H1 (cell line): ENCODE data around the gene LENG9. TPM values are rescaled to one million over a fixed set of nuclear protein-coding genes. Genes with fewer than 3 reads are reported as not detected.

ENCODE experiments used
- BACH1 ChIP-seq: IDR thresholded peaks from 2 replicates; pipeline ENCODE4 v1.6.1; 2012; ENCODE audit warnings: low read length, improper control_type of control experiment
- BRCA1 ChIP-seq: IDR thresholded peaks from 2 replicates; pipeline ENCODE4 v1.6.1; 2012; ENCODE audit warnings: low read depth, low read length, improper control_type of control experiment
- CREB1 ChIP-seq: IDR thresholded peaks from 2 replicates; pipeline ENCODE4 v1.6.1; 2012; ENCODE audit warnings: inconsistent platforms
- EGR1 ChIP-seq: IDR thresholded peaks from 2 replicates; pipeline ENCODE4 v1.6.1; 2011; ENCODE audit warnings: low read depth, low read length, borderline replicate concordance
- JUND ChIP-seq: IDR thresholded peaks from 2 replicates; pipeline ENCODE4 v1.6.1; 2011; ENCODE audit warnings: mild to moderate bottlenecking, improper control_type of control experiment, low read length
- NANOG ChIP-seq: IDR thresholded peaks from 2 replicates; pipeline ENCODE4 v1.6.1; 2011; ENCODE audit warnings: low read length, low read depth, mild to moderate bottlenecking, inconsistent platforms; ENCODE audit not compliant: insufficient read depth, poor library complexity, severe bottlenecking
- NRF1 ChIP-seq: IDR thresholded peaks from 2 replicates; pipeline ENCODE4 v1.6.1; 2011; ENCODE audit warnings: mild to moderate bottlenecking, low read depth, low read length, improper control_type of control experiment
- RFX5 ChIP-seq: IDR thresholded peaks from 2 replicates; pipeline ENCODE4 v1.6.1; 2011; ENCODE audit warnings: low read depth, low read length, improper control_type of control experiment, borderline replicate concordance
- SIN3A ChIP-seq, 2 experiments: IDR thresholded peaks in 1 of 2; conservative IDR thresholded peaks in 1 of 2; 2 replicates each; pipeline ENCODE4 v1.6.1; 2011 to 2012; ENCODE audit warnings: low read length in 2 of 2, improper control_type of control experiment in 1 of 2, low read depth in 1 of 2, mild to moderate bottlenecking in 1 of 2
- SP4 ChIP-seq: IDR thresholded peaks from 2 replicates; pipeline ENCODE4 v1.6.1; 2012; ENCODE audit warnings: low read length, inconsistent platforms
- SRF ChIP-seq: IDR thresholded peaks from 2 replicates; pipeline ENCODE4 v1.6.1; 2011; ENCODE audit warnings: mild to moderate bottlenecking, low read depth, low read length, moderate library complexity
- TEAD4 ChIP-seq: IDR thresholded peaks from 2 replicates; pipeline ENCODE4 v1.6.1; 2012; ENCODE audit warnings: low read depth, low read length, inconsistent platforms, mixed read lengths
- polyA plus RNA-seq, 7 experiments: library from polyadenylated mRNA; depleted of rRNA in 3 of 7; stranded (reverse) in 5 of 7; unstranded in 2 of 7; fragments of >200 nt in 5 of 7; fragments of 200-250 nt in 2 of 7; gene quantifications; 1 replicate in 5 of 7; 2 replicates in 1 of 7; 4 replicates in 1 of 7; pipeline versions ENCODE4 v1.2.1 to v1.2.3, GENCODE V29; 2011 to 2013; ENCODE audit warnings: missing spikeins in 2 of 7, mixed read lengths in 2 of 7
- total RNA-seq: library from RNA; stranded (reverse); fragmentation: NEBNext Ultra II Directional; extraction: Animal tissue kit (Norgen Biotek cat#: 25700); gene quantifications from 2 replicates; pipeline ENCODE4 v1.2.1, GENCODE V29; 2021
- TF ChIP-seq, protein P1 (sequence below): IDR thresholded peaks from 2 replicates; pipeline ENCODE4 v1.6.1; 2012; ENCODE audit warnings: low read length, inconsistent platforms

The LENG9 gene
- total and polyA plus RNA-seq, 2 of the 8 experiments (the other 6 are each of a cell fraction or from before 2014, with no cell fraction given) = 1.6 to 3.9 TPM

- TF ChIP-seq SRF = no peak
- TF ChIP-seq SP4 = no peak
- TF ChIP-seq SIN3A (conservative IDR thresholded peaks at IDR 0.05 in 1 of 2, IDR thresholded peaks at IDR 0.05 in 1 of 2; ENCODE audit: low read depth in 1 of 2, low read length in 2 of 2) = no peak
- TF ChIP-seq JUND = no peak
- TF ChIP-seq RFX5 = no peak
- TF ChIP-seq NRF1 = no peak
- no peak for TF ChIP-seq BACH1
- TF ChIP-seq, protein P1, sequence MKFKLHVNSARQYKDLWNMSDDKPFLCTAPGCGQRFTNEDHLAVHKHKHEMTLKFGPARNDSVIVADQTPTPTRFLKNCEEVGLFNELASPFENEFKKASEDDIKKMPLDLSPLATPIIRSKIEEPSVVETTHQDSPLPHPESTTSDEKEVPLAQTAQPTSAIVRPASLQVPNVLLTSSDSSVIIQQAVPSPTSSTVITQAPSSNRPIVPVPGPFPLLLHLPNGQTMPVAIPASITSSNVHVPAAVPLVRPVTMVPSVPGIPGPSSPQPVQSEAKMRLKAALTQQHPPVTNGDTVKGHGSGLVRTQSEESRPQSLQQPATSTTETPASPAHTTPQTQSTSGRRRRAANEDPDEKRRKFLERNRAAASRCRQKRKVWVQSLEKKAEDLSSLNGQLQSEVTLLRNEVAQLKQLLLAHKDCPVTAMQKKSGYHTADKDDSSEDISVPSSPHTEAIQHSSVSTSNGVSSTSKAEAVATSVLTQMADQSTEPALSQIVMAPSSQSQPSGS = no peak
- no peak for TF ChIP-seq BRCA1
- TF ChIP-seq EGR1 = no peak
- TF ChIP-seq TEAD4 = no peak
- TF ChIP-seq NANOG = no peak
- TF ChIP-seq CREB1 = no peak
Observed at GRCh38 chr19:54470991-54471782, 7.6 kb upstream of the LENG9 start (continued).
